SK-N-SH (cell line): ENCODE measurements around the gene MAOB. TPM values are rescaled to one million over a fixed set of nuclear protein-coding genes. Genes with fewer than 3 reads are reported as not detected.

ENCODE experiments used
- CTCF ChIA-PET: fragments of 300-600, 350-600 bp; formaldehyde crosslinking; extraction: SDS; loops from one replicate; lab custom pipeline; 2021; lab: Yijun Ruan, JAX
- POLR2A ChIA-PET: fragments of 350-600 bp; sonication (Branson Sonifier 250); formaldehyde crosslinking; extraction: SDS; loops from one replicate; lab custom pipeline; 2020; ENCODE audit warnings: antibody characterized with exemption, inconsistent platforms; lab: Yijun Ruan, JAX
- DNase-seq: peaks from one replicate; pipeline ENCODE4 v3.0.0; 2012
- H2AFZ ChIP-seq: fragments of 200-600 bp; sonication (generic); 2 replicates; pipeline ENCODE4 v1.8.1; 2016; ENCODE audit warnings: antibody characterized with exemption, mild to moderate bottlenecking, low read depth
- H3F3A ChIP-seq: fragments of 200-600 bp; sonication (generic); replicated peaks from 2 replicates; pipeline ENCODE3; 2016; ENCODE audit warnings: antibody characterized with exemption, mild to moderate bottlenecking; ENCODE audit not compliant: insufficient read depth
- H3K27ac ChIP-seq, 2 experiments: fragments of 200-500 bp in 1 of 2; fragments of 200-600 bp in 1 of 2; sonication (Bioruptor generic) in 1 of 2; sonication (generic), shearing (Covaris generic) in 1 of 2; 2 replicates each; pipeline versions ENCODE4 v1.5.1 to v1.6.1; 2014 to 2016; ENCODE audit warnings: low read depth in 2 of 2, inconsistent platforms in 1 of 2, low read length in 1 of 2, mild to moderate bottlenecking in 1 of 2, mixed read lengths in 1 of 2
- H3K27me3 ChIP-seq: fragments of 200-600 bp; sonication (generic), shearing (Covaris generic); 2 replicates; pipeline ENCODE4 v1.6.1; 2016; ENCODE audit warnings: mixed run types; ENCODE audit not compliant: insufficient read depth
- H3K36me3 ChIP-seq, 2 experiments: fragments of 200-500 bp in 1 of 2; fragments of 200-600 bp in 1 of 2; sonication (Bioruptor generic) in 1 of 2; sonication (generic) in 1 of 2; replicated peaks in 1 of 2; 2 replicates each; pipeline versions ENCODE3 to v1.5.1; 2014 to 2016; ENCODE audit warnings: low read length in 1 of 2, mild to moderate bottlenecking in 1 of 2; ENCODE audit not compliant: insufficient read depth in 2 of 2, control insufficient read depth in 1 of 2
- H3K4me1 ChIP-seq, 2 experiments: fragments of 200-500 bp in 1 of 2; fragments of 200-600 bp in 1 of 2; sonication (Bioruptor generic) in 1 of 2; sonication (generic), shearing (Covaris generic) in 1 of 2; 2 replicates each; pipeline versions ENCODE4 v1.5.1 to v1.6.1; 2014 to 2016; ENCODE audit warnings: low read depth in 1 of 2, low read length in 1 of 2, mixed run types in 1 of 2; ENCODE audit not compliant: insufficient read depth in 2 of 2, control insufficient read depth in 1 of 2
- H3K4me2 ChIP-seq: fragments of 200-600 bp; sonication (generic), shearing (Covaris generic); 2 replicates; pipeline ENCODE4 v1.6.1; 2017; ENCODE audit warnings: mixed run types
- H3K4me3 ChIP-seq, 2 experiments: fragments of 200-500 bp in 1 of 2; fragments of 200-600 bp in 1 of 2; sonication (Bioruptor generic) in 1 of 2; sonication (generic), shearing (Covaris generic) in 1 of 2; 2 replicates each; pipeline versions ENCODE4 v1.5.1 to v1.8.1; 2014 to 2016; ENCODE audit warnings: low read depth in 2 of 2, inconsistent platforms in 1 of 2, low read length in 1 of 2, mild to moderate bottlenecking in 1 of 2, mixed read lengths in 1 of 2, moderate library complexity in 1 of 2
- H3K79me2 ChIP-seq: fragments of 200-600 bp; sonication (generic); 2 replicates; pipeline ENCODE4 v1.8.1; 2017; ENCODE audit warnings: mild to moderate bottlenecking; ENCODE audit not compliant: insufficient read depth
- H3K9ac ChIP-seq: fragments of 200-600 bp; sonication (generic); 2 replicates; pipeline ENCODE4 v1.6.1; 2017; ENCODE audit warnings: mixed run types
- H3K9me2 ChIP-seq: fragments of 200-600 bp; sonication (generic); 2 replicates; pipeline ENCODE4 v1.6.1; 2017; ENCODE audit warnings: mixed run types
- H3K9me3 ChIP-seq: fragments of 200-600 bp; sonication (generic); 2 replicates; pipeline ENCODE4 v1.6.1; 2017; ENCODE audit warnings: mixed run types, mild to moderate bottlenecking, moderate library complexity
- H4K20me1 ChIP-seq: fragments of 200-600 bp; sonication (generic); 2 replicates; pipeline ENCODE4 v1.6.1; 2017; ENCODE audit warnings: mild to moderate bottlenecking, mixed run types; ENCODE audit not compliant: insufficient read depth
- CTCF ChIP-seq: fragments of 200-600 bp; sonication (generic); IDR thresholded peaks from 2 replicates; pipeline ENCODE4 v1.6.1; 2017; ENCODE audit warnings: antibody characterized with exemption, mild to moderate bottlenecking, moderate library complexity
- ELF1 ChIP-seq: IDR thresholded peaks from 2 replicates; pipeline ENCODE4 v1.4.0; 2012
- EZH2phosphoT487 ChIP-seq: fragments of 200-600 bp; sonication (generic); IDR thresholded peaks from 2 replicates; pipeline ENCODE4 v1.6.1; 2017; ENCODE audit warnings: low read depth, mixed run types, mild to moderate bottlenecking, antibody characterized with exemption, moderate library complexity, borderline replicate concordance
- FOSL2 ChIP-seq: IDR thresholded peaks from 2 replicates; pipeline ENCODE4 v1.4.0; 2012; ENCODE audit warnings: low read depth, mild to moderate bottlenecking, moderate library complexity, borderline replicate concordance
- FOXJ3 ChIP-seq: sonication (generic); formaldehyde crosslinking; IDR thresholded peaks from 2 replicates; pipeline ENCODE4 v1.5.1; 2020; ENCODE audit warnings: mild to moderate bottlenecking, missing genetic modification reagents
- GABPA ChIP-seq: IDR thresholded peaks from 2 replicates; pipeline ENCODE4 v1.4.0; 2012; ENCODE audit warnings: low read depth, mild to moderate bottlenecking
- GATA2 ChIP-seq: sonication (generic); formaldehyde crosslinking; IDR thresholded peaks from 2 replicates; pipeline ENCODE4 v1.5.0; 2020; ENCODE audit warnings: mild to moderate bottlenecking, missing genetic modification reagents
- IRF3 ChIP-seq: fragments of 150-350 bp; IDR thresholded peaks from 2 replicates; pipeline ENCODE4 v1.6.1; 2016; ENCODE audit warnings: mild to moderate bottlenecking, low read depth, low read length
- POLR2AphosphoS5 ChIP-seq: IDR thresholded peaks from 2 replicates; pipeline ENCODE4 v1.6.1; 2012; ENCODE audit warnings: low read depth, low read length
- RAD21 ChIP-seq: IDR thresholded peaks from 2 replicates; pipeline ENCODE4 v1.6.1; 2012; ENCODE audit warnings: mild to moderate bottlenecking, low read length
- RCOR1 ChIP-seq: fragments of 150-350 bp; IDR thresholded peaks from 2 replicates; pipeline ENCODE4 v1.6.1; 2017; ENCODE audit warnings: antibody characterized with exemption, low read length
- RFX5 ChIP-seq: IDR thresholded peaks from 2 replicates; pipeline ENCODE4 v1.6.1; 2012; ENCODE audit warnings: mild to moderate bottlenecking, improper control_type of control experiment, low read length
- SIN3A ChIP-seq: IDR thresholded peaks from 2 replicates; pipeline ENCODE4 v1.6.1; 2012; ENCODE audit warnings: low read depth, mild to moderate bottlenecking, low read length, moderate library complexity, borderline replicate concordance
- SMC3 ChIP-seq: IDR thresholded peaks from 2 replicates; pipeline ENCODE4 v1.6.1; 2012; ENCODE audit warnings: low read depth, low read length, improper control_type of control experiment
- TAF1 ChIP-seq: IDR thresholded peaks from 2 replicates; pipeline ENCODE4 v1.6.1; 2012; ENCODE audit warnings: low read depth, mild to moderate bottlenecking, low read length, moderate library complexity, borderline replicate concordance
- TCF12 ChIP-seq: IDR thresholded peaks from 2 replicates; pipeline ENCODE4 v1.4.0; 2012
- TEAD4 ChIP-seq: IDR thresholded peaks from 2 replicates; pipeline ENCODE4 v1.4.0; 2012; ENCODE audit warnings: mild to moderate bottlenecking, borderline replicate concordance; ENCODE audit not compliant: insufficient read depth
- USF1 ChIP-seq: IDR thresholded peaks from 2 replicates; pipeline ENCODE4 v1.4.0; 2012; ENCODE audit warnings: low read depth, borderline replicate concordance
- YY1 ChIP-seq: IDR thresholded peaks from 2 replicates; pipeline ENCODE4 v1.4.0; 2012; ENCODE audit warnings: low read depth, mild to moderate bottlenecking
- WGBS: methylation state at CpG from one replicate; pipeline ENCODE4 v1.1.6; 2017; ENCODE audit warnings: low lambda C conversion rate; 5-methylcytosine and 5-hydroxymethylcytosine counted together
- polyA plus RNA-seq, 3 experiments: library from polyadenylated mRNA; depleted of rRNA; stranded (reverse); fragments of >200 nt; gene quantifications; 2 replicates each; pipeline ENCODE4 v1.2.3, GENCODE V29; 2012
- TF ChIP-seq, protein P1 (sequence below): IDR thresholded peaks from 2 replicates; pipeline ENCODE4 v1.6.1; 2012; ENCODE audit warnings: mild to moderate bottlenecking, low read depth, low read length, moderate library complexity

MAOB gene
- polyA plus RNA-seq, 1 of the 3 experiments (the other 2 are of a cell fraction), result 0.92 TPM

DNA sequence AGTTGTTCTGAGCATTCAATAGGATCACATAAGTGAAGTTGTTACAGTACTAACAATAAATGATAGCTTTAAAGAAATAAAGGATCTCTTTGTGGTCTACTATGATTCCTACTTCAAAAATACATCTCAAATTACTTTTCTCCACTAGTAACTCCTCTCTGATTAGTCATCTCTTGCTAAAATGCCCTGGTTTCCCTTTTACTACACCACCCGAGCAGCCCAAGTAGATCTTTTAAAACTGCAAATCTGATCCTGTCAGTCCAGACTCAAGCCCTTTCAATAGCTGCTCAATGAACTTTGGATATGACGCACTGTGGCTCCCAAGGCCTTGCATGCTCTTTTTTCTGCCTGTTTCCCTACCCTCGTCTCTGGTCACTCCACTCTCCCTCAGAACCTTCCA is 128.6 kb downstream of the MAOB start:
- no peaks in the 10 kb centered on the region for H3F3A ChIP-seq
- no peaks in the 10 kb centered on the region for H3K36me3 ChIP-seq
- H3K27ac ChIP-seq, result no peak overlapping the region
- no peak overlapping the region for H3K9ac ChIP-seq
- no peaks in the 10 kb centered on the region for H3K9me3 ChIP-seq
- no peaks in the 10 kb centered on the region for H3K27me3 ChIP-seq
- no peaks in the 10 kb centered on the region for H3K9me2 ChIP-seq
- TF ChIP-seq TAF1 (no peak), GATA2 (no peak), FOSL2 (no peak), SMC3 (no peak)
- H3K79me2 ChIP-seq, result no peaks in the 10 kb centered on the region
- CTCF ChIA-PET, result interaction anchor here (1.1 to 1.3 kb wide), 4 partner anchors 13 to 196 kb away, joined by 3 to 6 read pairs (median 4); no protein-coding TSS in a partner anchor
- H4K20me1 ChIP-seq, result no peaks in the 10 kb centered on the region
- H3K4me2 ChIP-seq, result no peak overlapping the region
- H3K4me3 ChIP-seq, result no peak overlapping the region
- H3K4me1 ChIP-seq, result no peaks in the 10 kb centered on the region
- 19% methylated on average over 3 of the region's 3 CpGs for WGBS
- no peak overlapping the region for H2AFZ ChIP-seq
- POLR2A ChIA-PET, result no interaction called here
- DNase-seq, result no peak

GRCh38 chrX:43750248-43750676 is 132.0 kb downstream of the MAOB start:
- DNase-seq, result peak; percentile 48
- Histone ChIP-seq H3K27me3 (no peaks in the 10 kb centered on the region), H3K4me3 (no peak overlapping the region), H3K4me2 (no peak overlapping the region), H4K20me1 (no peaks in the 10 kb centered on the region), H3F3A (no peaks in the 10 kb centered on the region), H3K36me3 (no peaks in the 10 kb centered on the region), H3K9me2 (no peaks in the 10 kb centered on the region), H3K27ac (no peak overlapping the region), H3K9me3 (no peaks in the 10 kb centered on the region), H3K4me1 (no peaks in the 10 kb centered on the region), H2AFZ (0 out of 2 replicates have a peak overlapping the region, but pooled peaks have one; percentile 24), H3K79me2 (no peaks in the 10 kb centered on the region), H3K9ac (no peak overlapping the region)
- WGBS, result 16% methylated on average over 6 of the region's 6 CpGs
- CTCF ChIA-PET, result interaction anchor here (0.5 to 3.5 kb wide), 24 partner anchors 11 to 948 kb away, joined by 3 to 63 read pairs (median 4); partner anchors contain the start of gene MAOA
- POLR2A ChIA-PET, result no interaction called here
- TF ChIP-seq SMC3 (peak; percentile 75), IRF3 (no peak), YY1 (no peak), USF1 (no peak), CTCF (peak; percentile 66), FOXJ3 (no peak), POLR2AphosphoS5 (no peak), SIN3A (no peak), TEAD4 (no peak), FOSL2 (no peak), RFX5 (no peak), ELF1 (no peak), RAD21 (peak; percentile 85), TCF12 (no peak), EZH2phosphoT487 (no peak), RCOR1 (no peak), GABPA (no peak)
- TF ChIP-seq, protein P1, sequence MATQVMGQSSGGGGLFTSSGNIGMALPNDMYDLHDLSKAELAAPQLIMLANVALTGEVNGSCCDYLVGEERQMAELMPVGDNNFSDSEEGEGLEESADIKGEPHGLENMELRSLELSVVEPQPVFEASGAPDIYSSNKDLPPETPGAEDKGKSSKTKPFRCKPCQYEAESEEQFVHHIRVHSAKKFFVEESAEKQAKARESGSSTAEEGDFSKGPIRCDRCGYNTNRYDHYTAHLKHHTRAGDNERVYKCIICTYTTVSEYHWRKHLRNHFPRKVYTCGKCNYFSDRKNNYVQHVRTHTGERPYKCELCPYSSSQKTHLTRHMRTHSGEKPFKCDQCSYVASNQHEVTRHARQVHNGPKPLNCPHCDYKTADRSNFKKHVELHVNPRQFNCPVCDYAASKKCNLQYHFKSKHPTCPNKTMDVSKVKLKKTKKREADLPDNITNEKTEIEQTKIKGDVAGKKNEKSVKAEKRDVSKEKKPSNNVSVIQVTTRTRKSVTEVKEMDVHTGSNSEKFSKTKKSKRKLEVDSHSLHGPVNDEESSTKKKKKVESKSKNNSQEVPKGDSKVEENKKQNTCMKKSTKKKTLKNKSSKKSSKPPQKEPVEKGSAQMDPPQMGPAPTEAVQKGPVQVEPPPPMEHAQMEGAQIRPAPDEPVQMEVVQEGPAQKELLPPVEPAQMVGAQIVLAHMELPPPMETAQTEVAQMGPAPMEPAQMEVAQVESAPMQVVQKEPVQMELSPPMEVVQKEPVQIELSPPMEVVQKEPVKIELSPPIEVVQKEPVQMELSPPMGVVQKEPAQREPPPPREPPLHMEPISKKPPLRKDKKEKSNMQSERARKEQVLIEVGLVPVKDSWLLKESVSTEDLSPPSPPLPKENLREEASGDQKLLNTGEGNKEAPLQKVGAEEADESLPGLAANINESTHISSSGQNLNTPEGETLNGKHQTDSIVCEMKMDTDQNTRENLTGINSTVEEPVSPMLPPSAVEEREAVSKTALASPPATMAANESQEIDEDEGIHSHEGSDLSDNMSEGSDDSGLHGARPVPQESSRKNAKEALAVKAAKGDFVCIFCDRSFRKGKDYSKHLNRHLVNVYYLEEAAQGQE, result no peak
